GM19463 (cell line): ENCODE results near the gene DOCK3.
"Not testable (repeated sequence)": the region's sequence is repeated elsewhere in the genome, so short reads cannot be mapped to it uniquely, and the experiment has no call there.

ENCODE experiments used
- ATAC-seq: cut with Tn5 transposase; IDR thresholded peaks from one replicate; pipeline ENCODE4 v1.9.1; 2021; ENCODE audit warnings: mild to moderate bottlenecking, moderate library complexity; ENCODE audit not compliant: unreplicated experiment

DOCK3 gene

DNA sequence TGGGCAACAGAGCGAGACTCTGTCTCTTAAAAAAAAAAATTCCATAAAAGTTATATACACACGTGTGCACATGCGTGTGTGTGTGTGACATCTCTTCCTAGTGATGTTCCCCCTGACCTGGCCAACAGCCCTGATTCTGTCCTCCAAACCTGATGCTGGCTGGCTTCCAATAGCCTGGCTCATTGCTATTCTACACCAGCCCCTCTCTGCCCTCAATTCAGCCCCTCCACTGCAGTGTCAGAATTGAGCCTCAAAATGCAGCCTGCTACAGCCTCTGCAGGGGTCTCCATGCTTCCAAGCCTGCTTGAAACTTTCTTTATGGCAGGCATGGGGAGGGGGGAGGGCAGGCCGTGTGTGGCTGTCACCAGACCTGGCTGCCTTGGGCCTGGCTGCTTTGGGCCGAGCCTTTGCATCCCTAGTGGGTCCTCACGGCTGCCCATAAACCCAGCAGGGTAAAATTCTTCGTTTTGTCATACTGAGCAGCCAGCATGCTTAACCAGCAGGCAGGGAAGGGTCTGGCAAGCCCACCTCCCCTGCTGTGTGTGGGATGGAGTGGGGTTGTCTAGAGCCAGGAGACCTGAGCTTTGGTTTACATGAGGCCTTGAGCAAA lies 22.7 kb upstream of the DOCK3 start:
- ATAC-seq: no peak

GRCh38 chr3:50652709-50653108 lies 22.0 kb upstream of the DOCK3 start:
- peak; percentile 45 for ATAC-seq

DNA sequence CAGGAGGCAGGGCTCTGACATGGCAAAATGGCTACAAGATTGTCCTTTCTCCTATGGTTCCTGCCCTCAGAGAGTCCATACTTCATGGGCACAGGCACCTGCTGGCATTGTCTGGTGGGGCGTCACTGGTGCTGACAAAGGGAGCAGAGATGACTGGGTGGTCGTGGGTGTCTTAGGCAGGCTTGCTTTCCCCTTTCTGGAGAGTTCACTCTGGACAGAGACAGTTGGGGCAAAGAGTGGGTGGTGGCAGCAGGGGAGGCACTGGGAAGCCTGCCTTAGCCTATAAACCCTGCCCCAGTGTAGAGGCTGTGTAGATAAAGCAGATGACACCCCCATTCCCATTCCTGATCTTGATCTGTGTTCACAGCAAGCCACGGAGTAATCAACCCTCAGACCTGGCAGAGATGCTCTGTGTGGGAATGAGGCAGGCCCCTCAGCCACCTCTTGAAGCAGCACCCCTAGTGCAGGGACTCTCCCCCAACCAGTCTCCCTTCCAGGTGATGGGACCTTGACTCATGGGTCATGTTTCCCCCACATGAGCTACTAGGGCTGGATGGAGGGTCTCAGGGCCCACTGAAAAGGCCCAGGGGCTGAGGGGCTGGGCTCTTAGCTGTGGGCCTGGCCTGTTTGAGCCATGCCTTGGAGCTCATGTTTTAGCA lies 20.7 kb upstream of the DOCK3 start:
- ATAC-seq: no peak

DNA sequence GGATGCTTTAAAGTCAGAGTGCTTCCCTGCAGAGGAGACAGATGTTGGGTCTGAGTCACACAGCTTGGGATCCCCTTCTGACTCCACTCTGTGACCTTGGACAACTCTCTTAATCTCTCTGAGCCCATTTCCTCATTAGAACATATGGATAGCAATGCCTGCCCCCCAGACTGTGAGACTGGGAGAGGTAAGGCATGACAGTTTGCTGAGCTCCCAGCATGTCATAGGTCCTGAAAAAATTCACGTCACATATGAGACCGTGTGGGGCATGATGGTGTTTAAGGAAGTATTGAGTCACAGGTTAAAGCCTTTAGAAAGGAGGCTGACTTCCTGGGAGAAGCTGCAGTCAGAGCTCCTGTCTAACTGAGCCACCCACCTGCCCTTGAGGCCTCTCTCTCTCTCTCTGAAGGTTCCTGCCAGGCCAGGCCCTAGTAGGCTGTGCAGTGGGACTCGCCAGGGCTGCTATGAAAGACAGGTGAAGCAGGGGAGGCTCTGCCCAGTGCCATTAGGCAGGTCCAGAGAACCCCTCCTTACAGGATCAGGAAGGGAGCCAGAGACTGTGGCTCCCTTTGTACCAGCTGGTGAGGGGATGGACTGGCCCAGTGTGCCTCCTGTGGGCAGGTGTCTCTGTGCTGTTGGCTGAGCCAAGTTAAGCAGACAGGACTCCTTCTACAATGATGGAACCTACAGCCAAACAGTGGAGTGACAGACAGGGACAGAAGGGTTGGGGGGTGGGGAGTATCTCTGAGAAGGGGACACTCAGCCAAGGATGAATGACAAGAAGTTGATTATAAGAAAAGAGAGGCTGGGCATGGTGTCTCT lies 19.5 kb upstream of the DOCK3 start:
- ATAC-seq: no peak

- no peak for ATAC-seq
These were observed 18.1 kb upstream of the DOCK3 start for GRCh38 chr3:50656417-50657195.

GRCh38 chr3:50657407-50657806 lies 17.3 kb upstream of the DOCK3 start:
- no peak for ATAC-seq

DNA sequence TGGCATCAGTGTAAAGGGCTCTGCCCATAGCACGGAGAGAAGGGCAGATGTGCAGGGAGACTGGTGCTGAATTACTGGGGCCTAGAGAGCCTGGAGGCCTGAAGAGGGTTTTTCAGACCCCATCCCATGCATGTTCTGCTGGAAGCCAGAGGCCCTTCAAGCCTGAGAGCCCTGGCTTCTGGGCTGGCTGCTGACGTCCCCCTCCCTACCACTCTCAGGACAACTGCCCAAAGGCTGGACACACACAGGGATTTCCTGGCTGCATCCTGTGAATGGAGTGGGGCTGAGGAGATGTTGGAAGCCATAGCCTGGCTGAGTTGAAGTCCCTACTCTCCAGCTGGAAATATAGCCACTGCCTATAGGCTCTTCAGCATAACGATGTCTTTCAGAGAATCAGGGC lies 16.9 kb upstream of the DOCK3 start:
- no peak for ATAC-seq

- no peak for ATAC-seq
These were observed 16.3 kb upstream of the DOCK3 start for GRCh38 chr3:50658416-50658815.

- no peak for ATAC-seq
These were observed 15.9 kb upstream of the DOCK3 start for GRCh38 chr3:50658831-50659230.

DNA sequence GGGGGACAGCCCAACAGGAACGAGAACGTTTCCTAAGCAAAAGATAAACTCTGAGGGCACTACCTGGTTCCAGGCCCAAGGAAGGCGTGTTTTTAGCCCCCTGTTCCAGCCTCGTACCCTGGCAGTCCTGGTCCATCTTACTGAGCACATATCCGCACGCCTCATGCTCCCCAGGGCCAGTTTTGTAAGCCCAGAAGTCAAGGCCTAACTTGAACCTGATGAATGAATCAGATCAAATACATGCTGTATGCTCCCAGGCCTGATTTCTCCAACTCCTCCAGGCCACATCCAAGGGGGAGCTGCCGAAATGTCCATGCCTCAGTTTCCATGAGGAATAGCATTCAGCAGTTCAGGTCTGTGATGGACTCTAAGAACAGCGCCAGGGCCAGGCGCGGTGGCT lies 14.3 kb upstream of the DOCK3 start:
- no peak for ATAC-seq

DNA sequence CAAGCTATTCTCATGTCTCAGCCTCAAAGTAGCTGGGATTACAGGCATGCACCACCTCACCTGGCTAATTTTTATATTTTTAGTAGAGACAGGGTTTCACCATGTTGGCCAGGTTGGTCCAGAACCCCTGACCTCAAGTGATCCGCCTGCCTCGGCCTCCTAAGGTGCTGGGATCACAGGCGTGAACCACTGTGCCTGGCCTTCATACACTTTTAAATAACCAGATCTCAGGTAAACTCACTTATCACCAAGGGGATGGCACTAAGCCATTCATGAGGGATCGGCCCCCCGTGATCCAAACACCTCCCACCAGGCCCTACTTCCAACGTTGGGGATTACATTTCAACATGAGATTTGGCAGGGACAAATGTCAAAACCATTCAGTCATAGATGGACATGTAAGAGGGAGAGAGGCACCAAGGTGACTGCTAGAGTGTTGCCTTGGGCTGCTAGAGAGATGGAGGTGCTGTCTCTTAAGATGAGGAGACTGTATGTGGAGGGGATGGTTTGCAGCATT lies 13.3 kb upstream of the DOCK3 start:
- ATAC-seq: no peak

DNA sequence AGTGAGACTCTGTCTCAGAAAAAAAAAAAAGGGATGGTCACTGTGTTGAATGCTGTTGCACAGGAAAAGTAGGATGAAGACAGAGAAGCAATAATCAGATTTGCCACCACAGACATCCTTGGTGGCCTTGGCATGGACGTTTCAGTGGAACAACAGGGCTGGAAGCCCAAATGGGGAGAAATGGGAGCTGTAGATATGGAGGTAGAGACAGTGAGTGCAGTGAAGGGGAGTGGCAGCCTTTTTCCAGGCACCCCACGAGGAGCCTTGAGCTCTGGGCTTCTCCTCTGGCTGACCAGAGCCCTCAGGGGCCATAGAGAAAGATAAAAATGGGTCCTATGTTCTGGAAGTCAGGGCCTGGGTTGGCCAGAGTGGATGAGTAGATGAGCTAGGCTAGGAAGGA lies 12.3 kb upstream of the DOCK3 start:
- ATAC-seq: no peak

- ATAC-seq: no peak
These were observed 9.5 kb upstream of the DOCK3 start for GRCh38 chr3:50665081-50665840.

DNA sequence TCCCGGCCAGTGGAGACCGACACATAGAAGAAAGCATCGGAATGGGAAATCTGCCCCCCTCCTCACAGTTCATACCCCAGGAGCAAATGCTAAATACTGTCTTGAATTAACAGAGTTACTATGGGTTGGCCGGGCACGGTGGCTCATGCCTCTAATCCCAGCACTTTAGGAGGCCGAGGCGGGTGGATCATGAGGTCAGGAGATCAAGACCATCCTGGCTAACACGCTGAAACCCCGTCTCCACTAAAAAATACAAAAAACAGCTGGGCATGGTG lies 8.9 kb upstream of the DOCK3 start:
- not testable (repeated sequence) for ATAC-seq

DNA sequence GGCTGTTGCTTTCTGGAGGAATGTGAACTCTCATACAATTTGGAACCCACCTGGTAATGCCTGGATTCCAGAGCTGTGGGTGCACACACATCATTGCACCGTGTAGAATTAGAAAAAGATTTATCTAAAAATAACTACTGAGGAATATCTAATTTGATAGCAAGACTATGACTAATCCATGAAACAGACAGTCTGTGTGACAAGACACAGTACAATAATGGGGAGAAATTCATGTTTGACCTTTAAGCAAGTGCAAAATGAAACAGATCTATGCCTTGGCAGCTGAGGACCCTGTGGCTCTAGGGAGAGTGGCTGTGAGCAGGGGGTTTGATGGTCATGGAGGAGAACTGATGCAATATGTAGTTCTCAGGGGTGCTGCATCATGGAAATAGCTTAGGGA lies 7.9 kb upstream of the DOCK3 start:
- ATAC-seq: no peak

- no peak for ATAC-seq
These were observed 3.4 kb upstream of the DOCK3 start for GRCh38 chr3:50671331-50671730.

GRCh38 chr3:50672656-50673055 lies 2.1 kb upstream of the DOCK3 start:
- ATAC-seq: no peak

DNA sequence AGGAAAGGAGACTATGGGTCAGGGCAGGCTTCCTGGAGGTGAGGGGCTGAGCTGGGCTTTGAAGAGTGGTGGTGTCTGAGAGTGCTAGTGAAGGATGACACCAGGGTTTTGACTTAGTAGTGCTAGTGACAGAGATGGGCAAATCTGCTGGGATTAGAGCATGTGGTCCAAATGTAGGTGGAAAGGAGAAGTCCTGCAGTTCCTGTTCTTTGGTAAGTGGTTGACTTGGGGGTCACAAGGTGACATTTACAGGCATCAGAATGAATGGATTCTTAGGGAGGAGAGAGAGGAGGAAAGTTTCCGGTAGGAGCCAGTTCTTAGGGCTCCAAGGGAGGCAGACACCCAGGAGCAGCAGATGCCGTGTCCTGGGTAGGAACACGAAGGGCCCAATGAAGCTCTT lies 796 bp upstream of the DOCK3 start:
- no peak for ATAC-seq

DNA sequence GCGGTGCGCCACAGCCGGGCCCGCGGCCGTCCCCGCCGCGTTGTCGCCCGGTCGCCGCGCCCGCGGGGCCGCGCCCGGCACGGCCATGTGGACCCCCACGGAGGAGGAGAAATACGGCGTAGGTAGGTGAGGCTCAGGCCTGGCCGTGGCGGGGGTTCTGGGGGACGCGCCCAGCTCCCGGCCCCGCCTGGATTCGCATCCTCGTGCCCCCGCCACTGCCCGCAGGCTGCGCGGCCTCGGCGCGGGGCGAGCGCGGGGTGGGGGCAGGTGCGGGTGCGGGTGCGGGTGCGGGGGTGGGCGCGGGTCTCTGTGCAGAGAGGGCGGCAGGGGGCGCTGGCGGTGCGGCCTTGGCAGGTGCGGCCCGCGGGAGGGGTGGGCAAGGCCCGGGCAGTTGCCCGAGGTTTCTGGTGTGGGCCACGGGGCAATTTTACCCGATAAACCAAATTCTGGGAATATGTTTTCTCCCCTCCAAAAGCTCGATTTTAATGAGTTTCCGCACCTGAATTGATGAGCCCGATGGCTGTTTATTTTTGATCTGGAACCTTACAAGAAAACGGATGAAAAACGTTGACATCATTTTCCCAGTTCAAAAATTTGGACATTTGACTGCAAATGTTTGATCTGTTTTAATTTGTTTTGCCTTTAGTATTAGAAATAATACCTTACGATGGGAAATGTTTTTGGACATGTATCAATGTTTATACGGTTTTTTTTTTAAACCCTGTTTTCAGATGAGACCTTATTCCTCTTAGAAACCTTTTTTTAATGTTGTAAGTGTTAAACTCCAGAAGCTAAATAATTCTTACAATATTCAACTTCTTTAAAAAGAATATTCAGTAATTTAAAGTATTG lies 678 bp downstream of the DOCK3 start:
- no peak for ATAC-seq
